WERI-Rb-1 (cell line): ENCODE measurements around the gene TH.

ENCODE experiments used
- DNase-seq: peaks from one replicate; pipeline ENCODE4 v3.0.0-alpha.2; 2020
- H3K27ac ChIP-seq: fragments of 250-450 bp; sonication (Bioruptor Pico); 2 replicates; pipeline ENCODE4 v1.5.1; 2020; ENCODE audit warnings: mild to moderate bottlenecking, moderate library complexity
- H3K27me3 ChIP-seq: fragments of 250-450 bp; sonication (Bioruptor Pico); 2 replicates; pipeline ENCODE4 v1.5.1; 2021; ENCODE audit warnings: mild to moderate bottlenecking, low read depth, moderate library complexity; ENCODE audit not compliant: insufficient read depth, severe bottlenecking
- H3K36me3 ChIP-seq: fragments of 250-450 bp; sonication (Bioruptor Pico); 2 replicates; pipeline ENCODE4 v1.5.1; 2020; ENCODE audit warnings: mild to moderate bottlenecking, moderate library complexity
- H3K4me3 ChIP-seq: 2 replicates; pipeline ENCODE4 v1.5.1; 2011; ENCODE audit warnings: low read depth, mild to moderate bottlenecking, control low read depth, low read length
- H3K9me3 ChIP-seq: fragments of 250-450 bp; sonication (Bioruptor Pico); 2 replicates; pipeline ENCODE4 v1.5.1; 2021; ENCODE audit warnings: mild to moderate bottlenecking, moderate library complexity; ENCODE audit not compliant: severe bottlenecking
- CTCF ChIP-seq: IDR thresholded peaks from 2 replicates; pipeline ENCODE4 v1.5.1; 2011; ENCODE audit warnings: low read depth, mild to moderate bottlenecking, control low read depth, inconsistent platforms, low read length

TH gene

GRCh38 chr11:2135018-2135569 is 36.5 kb downstream of the TH start:
- no peak for DNase-seq
- Histone ChIP-seq H3K27me3 (peaks cover 84% of the 10 kb centered on the region), H3K27ac (no peak overlapping the region), H3K36me3 (no peaks in the 10 kb centered on the region), H3K4me3 (no peak overlapping the region), H3K9me3 (no peaks in the 10 kb centered on the region)
- TF ChIP-seq CTCF = no peak

GRCh38 chr11:2134022-2135010 is 37.3 kb downstream of the TH start:
- Histone ChIP-seq H3K36me3 (no peaks in the 10 kb centered on the region), H3K27ac (no peak overlapping the region), H3K27me3 (peaks cover 86% of the 10 kb centered on the region), H3K9me3 (no peaks in the 10 kb centered on the region), H3K4me3 (no peak overlapping the region)
- no peak for DNase-seq
- TF ChIP-seq CTCF = no peak

- H3K27ac ChIP-seq = no peak overlapping the region
- peaks cover 91% of the 10 kb centered on the region for H3K27me3 ChIP-seq
- no peaks in the 10 kb centered on the region for H3K9me3 ChIP-seq
- TF ChIP-seq CTCF = no peak
- DNase-seq = no peak
- no peak overlapping the region for H3K4me3 ChIP-seq
- H3K36me3 ChIP-seq = no peaks in the 10 kb centered on the region
Observed at GRCh38 chr11:2133241-2134021, 38.2 kb downstream of the TH start.

- no peaks in the 10 kb centered on the region for H3K9me3 ChIP-seq
- H3K4me3 ChIP-seq = no peak overlapping the region
- H3K27me3 ChIP-seq = peaks cover 95% of the 10 kb centered on the region
- no peak overlapping the region for H3K27ac ChIP-seq
- TF ChIP-seq CTCF = no peak
- no peaks in the 10 kb centered on the region for H3K36me3 ChIP-seq
- no peak for DNase-seq
Observed at GRCh38 chr11:2132874-2133240, 38.8 kb downstream of the TH start.

GRCh38 chr11:2132246-2132645 is 39.4 kb downstream of the TH start:
- Histone ChIP-seq H3K4me3 (no peak overlapping the region), H3K9me3 (no peaks in the 10 kb centered on the region), H3K27me3 (peaks cover 95% of the 10 kb centered on the region), H3K36me3 (no peaks in the 10 kb centered on the region), H3K27ac (no peak overlapping the region)
- DNase-seq = no peak
- no peak for TF ChIP-seq CTCF
